NCI-H82 treated with DMSO at 0.1 percent for 48 hours (cell line): Measurements from ENCODE around the gene OSMR.

Experiments used
- DNase-seq: peaks from one replicate; lab custom pipeline; 2025; ENCODE audit not compliant: unreplicated experiment; lab: John Stamatoyannopoulos, UW

The OSMR gene

GRCh38 chr5:38923661-38924451, 78.0 kb downstream of the OSMR start:
- no peak for DNase-seq

GRCh38 chr5:38925154-38925925, 79.5 kb downstream of the OSMR start:
- no peak for DNase-seq

GRCh38 chr5:38926121-38926520, 80.3 kb downstream of the OSMR start:
- no peak for DNase-seq

- no peak for DNase-seq
Measured at GRCh38 chr5:38927470-38927869, 81.7 kb downstream of the OSMR start.

- no peak for DNase-seq
Measured at GRCh38 chr5:38929838-38930237, 84.0 kb downstream of the OSMR start.

- DNase-seq: no peak
Measured at GRCh38 chr5:38931731-38932130, 85.9 kb downstream of the OSMR start.

- DNase-seq: no peak
Measured at GRCh38 chr5:38932854-38933408, 87.1 kb downstream of the OSMR start.

- no peak for DNase-seq
Measured at GRCh38 chr5:38935437-38935836, 89.6 kb downstream of the OSMR start.

- DNase-seq: no peak
Measured at GRCh38 chr5:38936269-38936668, 90.5 kb downstream of the OSMR start.

- no peak for DNase-seq
Measured at GRCh38 chr5:38938424-38938823, 92.6 kb downstream of the OSMR start.

GRCh38 chr5:38938973-38939372, 93.2 kb downstream of the OSMR start:
- DNase-seq: no peak

- no peak for DNase-seq
Measured at GRCh38 chr5:38940230-38940858, 94.5 kb downstream of the OSMR start.

- DNase-seq: no peak
Measured at GRCh38 chr5:38941912-38942311, 96.1 kb downstream of the OSMR start.

GRCh38 chr5:38944282-38944681, 98.5 kb downstream of the OSMR start:
- no peak for DNase-seq

GRCh38 chr5:38948501-38948900, 102.7 kb downstream of the OSMR start:
- DNase-seq: no peak

GRCh38 chr5:38953426-38954012, 107.7 kb downstream of the OSMR start:
- DNase-seq: no peak

- no peak for DNase-seq
Measured at GRCh38 chr5:38961691-38962090, 115.9 kb downstream of the OSMR start.

GRCh38 chr5:38968665-38969064, 122.9 kb downstream of the OSMR start:
- no peak for DNase-seq

- no peak for DNase-seq
Measured at GRCh38 chr5:38978036-38978435, 132.2 kb downstream of the OSMR start.

GRCh38 chr5:38979535-38979934, 133.7 kb downstream of the OSMR start:
- no peak for DNase-seq
